Measurements from ENCODE around the gene SEMA3G. TPM values are rescaled to one million over a fixed set of nuclear protein-coding genes. Genes with fewer than 3 reads are reported as not detected.

The SEMA3G gene
- total RNA-seq, 1 experiment from 2014 or later = 0.32 TPM

DNA sequence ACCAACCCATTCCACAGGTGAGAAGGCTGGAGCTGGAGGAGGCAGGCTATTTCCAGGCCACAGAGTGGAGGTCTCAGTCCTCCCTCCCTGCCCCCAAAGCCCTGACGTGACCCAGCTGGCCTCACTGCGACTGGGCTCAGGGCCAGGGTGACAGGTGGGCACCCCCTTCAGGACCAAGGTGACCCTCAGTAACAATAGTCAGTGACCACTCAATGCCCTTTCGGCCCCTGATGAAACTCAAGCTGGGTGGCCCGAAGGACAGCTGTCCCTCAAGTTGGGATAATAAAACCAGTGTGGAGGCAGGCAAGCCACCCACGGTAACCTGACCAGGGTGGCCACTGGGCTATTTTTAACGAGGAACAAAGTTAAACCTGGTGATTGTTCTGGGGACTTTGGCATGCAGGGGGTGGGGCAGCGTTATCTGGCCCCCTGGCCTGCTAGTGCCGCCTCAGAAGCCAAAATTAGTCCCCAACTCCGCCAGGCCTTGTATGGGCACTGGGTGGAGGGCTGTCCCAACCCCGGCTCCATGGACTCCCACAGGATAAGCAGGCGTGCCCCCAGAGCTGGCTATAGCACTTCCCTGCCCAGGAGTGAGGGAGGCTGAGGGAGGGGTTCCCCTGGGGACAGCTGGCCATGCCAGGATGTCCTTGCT is 7.8 kb upstream of the SEMA3G start:
- Mint-ChIP-seq H3K4me3 (ENCODE audit: unreplicated experiment) (peak overlapping the region; percentile 88), H3K27ac (ENCODE audit: unreplicated experiment) (no peak overlapping the region), H3K36me3 (ENCODE audit: insufficient read depth, unreplicated experiment) (peaks cover 8% of the 10 kb centered on the region), H3K9me3 (ENCODE audit: unreplicated experiment) (no peaks in the 10 kb centered on the region), H3K4me1 (ENCODE audit: low read depth, unreplicated experiment) (peaks cover 48% of the 10 kb centered on the region), H3K27me3 (ENCODE audit: insufficient read depth, unreplicated experiment) (no peaks in the 10 kb centered on the region)
- TF ChIP-seq, protein P1, sequence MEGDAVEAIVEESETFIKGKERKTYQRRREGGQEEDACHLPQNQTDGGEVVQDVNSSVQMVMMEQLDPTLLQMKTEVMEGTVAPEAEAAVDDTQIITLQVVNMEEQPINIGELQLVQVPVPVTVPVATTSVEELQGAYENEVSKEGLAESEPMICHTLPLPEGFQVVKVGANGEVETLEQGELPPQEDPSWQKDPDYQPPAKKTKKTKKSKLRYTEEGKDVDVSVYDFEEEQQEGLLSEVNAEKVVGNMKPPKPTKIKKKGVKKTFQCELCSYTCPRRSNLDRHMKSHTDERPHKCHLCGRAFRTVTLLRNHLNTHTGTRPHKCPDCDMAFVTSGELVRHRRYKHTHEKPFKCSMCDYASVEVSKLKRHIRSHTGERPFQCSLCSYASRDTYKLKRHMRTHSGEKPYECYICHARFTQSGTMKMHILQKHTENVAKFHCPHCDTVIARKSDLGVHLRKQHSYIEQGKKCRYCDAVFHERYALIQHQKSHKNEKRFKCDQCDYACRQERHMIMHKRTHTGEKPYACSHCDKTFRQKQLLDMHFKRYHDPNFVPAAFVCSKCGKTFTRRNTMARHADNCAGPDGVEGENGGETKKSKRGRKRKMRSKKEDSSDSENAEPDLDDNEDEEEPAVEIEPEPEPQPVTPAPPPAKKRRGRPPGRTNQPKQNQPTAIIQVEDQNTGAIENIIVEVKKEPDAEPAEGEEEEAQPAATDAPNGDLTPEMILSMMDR (IDR thresholded peaks at IDR 0.05; ENCODE audit: insufficient read depth in 1 of 2, low read depth in 1 of 2, low read length in 1 of 2, severe bottlenecking in 1 of 2, unreplicated experiment in 1 of 2) = no peak
- Histone ChIP-seq H3K4me3 (ENCODE audit: low read depth, low read length) (no peak overlapping the region), H3K4me1 (peaks cover 74% of the 10 kb centered on the region), H3K27me3 (replicated peaks; ENCODE audit: control insufficient read depth, insufficient read depth, low read length) (no peaks in the 10 kb centered on the region), H3K36me3 (ENCODE audit: control insufficient read depth, insufficient read depth, low read length) (no peaks in the 10 kb centered on the region), H3K9me3 (no peaks in the 10 kb centered on the region)
- ChIA-PET POLR2A (interaction anchor here (0.7 kb wide), 1 partner anchor 80 kb away, joined by 3 read pairs; no protein-coding TSS in a partner anchor), CTCF (interaction anchor here (1.7 kb wide), 1 partner anchor 28 kb away, joined by 10 read pairs; no protein-coding TSS in a partner anchor)
- intact Hi-C loops (cut with micrococcal nuclease; ENCODE audit: unreplicated experiment) = loop anchor here (10.0 kb wide), 1 partner anchor 82 kb away; the partner anchor contains the start of genes NT5DC2 and UQCC5
- no peak for DNase-seq
- no TSS peak for BruUV-seq (replicated peaks)

DNA sequence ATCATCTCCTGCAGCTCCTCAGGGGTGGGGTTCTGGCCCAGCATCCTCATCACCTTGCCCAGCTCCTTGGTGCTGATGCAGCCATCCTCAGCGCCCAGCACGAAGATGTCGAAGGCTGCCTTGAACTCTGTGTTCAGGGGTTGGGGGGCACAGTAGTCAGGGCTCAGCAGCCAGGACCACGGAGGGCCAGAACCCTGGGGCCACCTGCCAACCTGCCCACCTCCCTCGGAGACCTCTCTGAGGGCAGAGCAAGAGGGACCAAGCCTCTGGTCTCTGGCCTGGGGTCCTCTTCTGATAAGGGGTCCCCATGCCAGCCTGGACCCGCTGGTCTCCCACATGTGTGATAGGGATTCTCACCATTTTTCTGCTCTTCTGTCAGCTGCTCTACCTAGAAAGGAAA is 7.2 kb upstream of the SEMA3G start:
- ChIA-PET CTCF (no interaction called here), POLR2A (interaction anchor here (0.7 kb wide), 1 partner anchor 81 kb away, joined by 3 read pairs; no protein-coding TSS in a partner anchor)
- H3K4me3 Mint-ChIP-seq (ENCODE audit: unreplicated experiment) = no peak overlapping the region
- H3K27ac Mint-ChIP-seq (ENCODE audit: unreplicated experiment) = no peak overlapping the region
- TF ChIP-seq, protein P1 (IDR thresholded peaks at IDR 0.05; ENCODE audit: insufficient read depth in 1 of 2, low read depth in 1 of 2, low read length in 1 of 2, severe bottlenecking in 1 of 2, unreplicated experiment in 1 of 2) = no peak
- Histone ChIP-seq H3K27me3 (replicated peaks; ENCODE audit: control insufficient read depth, insufficient read depth, low read length) (no peaks in the 10 kb centered on the region), H3K36me3 (ENCODE audit: control insufficient read depth, insufficient read depth, low read length) (no peaks in the 10 kb centered on the region), H3K9me3 (no peaks in the 10 kb centered on the region), H3K4me1 (peaks cover 70% of the 10 kb centered on the region), H3K4me3 (ENCODE audit: low read depth, low read length) (no peak overlapping the region)
- BruUV-seq (replicated peaks) = no TSS peak
- intact Hi-C loops (cut with micrococcal nuclease; ENCODE audit: unreplicated experiment) = loop anchor here (10.0 kb wide), 1 partner anchor 83 kb away; the partner anchor contains the start of genes NT5DC2 and UQCC5
- peaks cover 48% of the 10 kb centered on the region for H3K4me1 Mint-ChIP-seq (ENCODE audit: low read depth, unreplicated experiment)
- peaks cover 5% of the 10 kb centered on the region for H3K36me3 Mint-ChIP-seq (ENCODE audit: insufficient read depth, unreplicated experiment)
- H3K27me3 Mint-ChIP-seq (ENCODE audit: insufficient read depth, unreplicated experiment) = no peaks in the 10 kb centered on the region
- no peak for DNase-seq
- H3K9me3 Mint-ChIP-seq (ENCODE audit: unreplicated experiment) = no peaks in the 10 kb centered on the region

DNA sequence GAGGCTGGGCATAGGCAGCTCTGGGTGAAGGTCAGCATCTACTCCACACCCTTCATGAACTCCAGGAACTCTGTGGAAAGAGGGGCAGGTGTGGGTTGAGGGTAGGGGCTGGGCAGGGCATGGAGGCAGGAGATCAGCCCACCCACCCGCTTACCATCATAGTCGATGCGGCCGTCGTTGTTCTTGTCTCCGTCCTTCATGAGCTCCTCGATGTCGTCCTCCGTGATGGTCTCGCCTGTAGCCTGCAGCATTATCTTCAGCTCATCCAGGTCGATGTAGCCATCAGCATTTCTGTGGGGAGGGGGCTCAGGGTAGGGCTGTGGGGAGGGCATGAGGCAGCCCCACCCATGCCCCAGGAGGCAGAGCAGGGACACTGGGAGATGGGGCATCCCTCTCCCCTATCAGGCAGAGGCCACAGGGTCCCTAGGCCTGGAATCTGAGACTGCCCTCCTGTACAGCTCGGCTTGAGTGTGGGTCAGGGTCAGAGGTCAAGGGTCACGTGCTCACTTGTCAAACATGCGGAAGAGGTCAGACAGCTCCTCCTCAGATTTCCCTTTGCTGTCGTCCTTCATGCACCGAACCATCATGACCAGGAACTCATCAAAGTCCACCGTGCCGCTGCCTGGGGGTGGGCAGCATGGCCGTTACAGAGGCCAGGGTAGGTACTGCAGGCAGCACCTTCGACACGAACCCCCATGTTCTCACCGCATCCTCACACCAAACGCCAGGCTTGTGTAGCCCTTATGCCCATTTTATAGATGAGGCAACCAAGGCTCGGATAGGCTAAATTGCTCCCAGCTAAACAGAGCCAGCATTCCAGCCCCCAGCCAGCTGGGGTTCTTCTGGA is 6.6 kb upstream of the SEMA3G start:
- peak; percentile 40 to 63 for DNase-seq
- Histone ChIP-seq H3K4me1 (peaks cover 67% of the 10 kb centered on the region), H3K36me3 (ENCODE audit: control insufficient read depth, insufficient read depth, low read length) (no peaks in the 10 kb centered on the region), H3K27me3 (replicated peaks; ENCODE audit: control insufficient read depth, insufficient read depth, low read length) (no peaks in the 10 kb centered on the region), H3K4me3 (ENCODE audit: low read depth, low read length) (no peak overlapping the region), H3K9me3 (no peaks in the 10 kb centered on the region)
- CTCF ChIA-PET = interaction anchor here (0.7 kb wide), 1 partner anchor 15 kb away, joined by 3 read pairs; no protein-coding TSS in a partner anchor
- intact Hi-C loops (cut with micrococcal nuclease; ENCODE audit: unreplicated experiment) = loop anchor here (10.0 kb wide), 1 partner anchor 83 kb away; the partner anchor contains the start of genes NT5DC2 and UQCC5
- TF ChIP-seq, protein P1 (IDR thresholded peaks at IDR 0.05; ENCODE audit: insufficient read depth in 1 of 2, low read depth in 1 of 2, low read length in 1 of 2, severe bottlenecking in 1 of 2, unreplicated experiment in 1 of 2) = peak in 1 of 2 experiments; percentile 2
- H3K4me1 Mint-ChIP-seq (ENCODE audit: low read depth, unreplicated experiment) = peaks cover 44% of the 10 kb centered on the region
- no peaks in the 10 kb centered on the region for H3K27me3 Mint-ChIP-seq (ENCODE audit: insufficient read depth, unreplicated experiment)
- H3K9me3 Mint-ChIP-seq (ENCODE audit: unreplicated experiment) = no peaks in the 10 kb centered on the region
- POLR2A ChIA-PET = no interaction called here
- no peak overlapping the region for H3K4me3 Mint-ChIP-seq (ENCODE audit: unreplicated experiment)
- no TSS peak for BruUV-seq (replicated peaks)
- H3K27ac Mint-ChIP-seq (ENCODE audit: unreplicated experiment) = peak overlapping the region; percentile 77
- peaks cover 6% of the 10 kb centered on the region for H3K36me3 Mint-ChIP-seq (ENCODE audit: insufficient read depth, unreplicated experiment)
